ENCODE data around the gene FAM107B.

FAM107B gene

GRCh38 chr10:14502431-14502830 is 272.3 kb downstream of the FAM107B start:
- Histone ChIP-seq H3K9me3 (ENCODE audit: insufficient read depth, low read depth, low read length) (no peaks in the 10 kb centered on the region), H3K4me3 (ENCODE audit: low read length) (no peak overlapping the region), H3K27ac (ENCODE audit: low read depth, low read length) (no peak overlapping the region), H3K27me3 (ENCODE audit: insufficient read depth, low read length) (no peaks in the 10 kb centered on the region), H3K36me3 (ENCODE audit: insufficient read depth, low read length) (no peaks in the 10 kb centered on the region), H3K9ac (ENCODE audit: low read depth, low read length) (no peak overlapping the region), H3K4me1 (ENCODE audit: insufficient read depth, low read length) (peaks cover 14% of the 10 kb centered on the region)
- WGBS, result 92% methylated on average over 3 of the region's 3 CpGs

- Histone ChIP-seq H3K9ac (ENCODE audit: low read depth, low read length) (no peak overlapping the region), H3K4me1 (ENCODE audit: insufficient read depth, low read length) (peaks cover 14% of the 10 kb centered on the region), H3K27ac (ENCODE audit: low read depth, low read length) (no peak overlapping the region), H3K36me3 (ENCODE audit: insufficient read depth, low read length) (no peaks in the 10 kb centered on the region), H3K9me3 (ENCODE audit: insufficient read depth, low read depth, low read length) (no peaks in the 10 kb centered on the region), H3K27me3 (ENCODE audit: insufficient read depth, low read length) (no peaks in the 10 kb centered on the region), H3K4me3 (ENCODE audit: low read length) (no peak overlapping the region)
- 94% methylated on average over 9 of the region's 9 CpGs for WGBS
These were observed 274.4 kb downstream of the FAM107B start for GRCh38 chr10:14500172-14500765.

- H3K9ac ChIP-seq (ENCODE audit: low read depth, low read length), result no peak overlapping the region
- H3K4me3 ChIP-seq (ENCODE audit: low read length), result no peak overlapping the region
- no peak overlapping the region for H3K27ac ChIP-seq (ENCODE audit: low read depth, low read length)
- H3K36me3 ChIP-seq (ENCODE audit: insufficient read depth, low read length), result no peaks in the 10 kb centered on the region
- WGBS, result 93% methylated on average over 5 of the region's 5 CpGs
- no peaks in the 10 kb centered on the region for H3K27me3 ChIP-seq (ENCODE audit: insufficient read depth, low read length)
- peaks cover 14% of the 10 kb centered on the region for H3K4me1 ChIP-seq (ENCODE audit: insufficient read depth, low read length)
- H3K9me3 ChIP-seq (ENCODE audit: insufficient read depth, low read depth, low read length), result no peaks in the 10 kb centered on the region
These were observed 275.1 kb downstream of the FAM107B start for GRCh38 chr10:14499601-14499904.

- H3K4me3 ChIP-seq (ENCODE audit: low read length), result no peak overlapping the region
- 95% methylated on average over 6 of the region's 7 CpGs for WGBS
- peaks cover 14% of the 10 kb centered on the region for H3K4me1 ChIP-seq (ENCODE audit: insufficient read depth, low read length)
- no peaks in the 10 kb centered on the region for H3K9me3 ChIP-seq (ENCODE audit: insufficient read depth, low read depth, low read length)
- no peak overlapping the region for H3K9ac ChIP-seq (ENCODE audit: low read depth, low read length)
- H3K27ac ChIP-seq (ENCODE audit: low read depth, low read length), result no peak overlapping the region
- no peaks in the 10 kb centered on the region for H3K27me3 ChIP-seq (ENCODE audit: insufficient read depth, low read length)
- no peaks in the 10 kb centered on the region for H3K36me3 ChIP-seq (ENCODE audit: insufficient read depth, low read length)
These were observed 276.4 kb downstream of the FAM107B start for GRCh38 chr10:14498326-14498725.

GRCh38 chr10:14491811-14492210 is 282.9 kb downstream of the FAM107B start:
- no peaks in the 10 kb centered on the region for H3K36me3 ChIP-seq (ENCODE audit: insufficient read depth, low read length)
- no peak overlapping the region for H3K9ac ChIP-seq (ENCODE audit: low read depth, low read length)
- no peak overlapping the region for H3K27ac ChIP-seq (ENCODE audit: low read depth, low read length)
- no peaks in the 10 kb centered on the region for H3K27me3 ChIP-seq (ENCODE audit: insufficient read depth, low read length)
- H3K4me3 ChIP-seq (ENCODE audit: low read length), result no peak overlapping the region
- no peaks in the 10 kb centered on the region for H3K4me1 ChIP-seq (ENCODE audit: insufficient read depth, low read length)
- WGBS, result 81% methylated on average over 5 of the region's 5 CpGs
- H3K9me3 ChIP-seq (ENCODE audit: insufficient read depth, low read depth, low read length), result no peaks in the 10 kb centered on the region

GRCh38 chr10:14489522-14490177 is 285.0 kb downstream of the FAM107B start:
- no peaks in the 10 kb centered on the region for H3K4me1 ChIP-seq (ENCODE audit: insufficient read depth, low read length)
- no peak overlapping the region for H3K9ac ChIP-seq (ENCODE audit: low read depth, low read length)
- no peak overlapping the region for H3K27ac ChIP-seq (ENCODE audit: low read depth, low read length)
- no peaks in the 10 kb centered on the region for H3K36me3 ChIP-seq (ENCODE audit: insufficient read depth, low read length)
- no peak overlapping the region for H3K4me3 ChIP-seq (ENCODE audit: low read length)
- no peaks in the 10 kb centered on the region for H3K27me3 ChIP-seq (ENCODE audit: insufficient read depth, low read length)
- WGBS, result 77% methylated on average over 1 of the region's 1 CpG
- no peaks in the 10 kb centered on the region for H3K9me3 ChIP-seq (ENCODE audit: insufficient read depth, low read depth, low read length)

GRCh38 chr10:14487488-14487883 is 287.2 kb downstream of the FAM107B start:
- WGBS, result 93% methylated on average over 6 of the region's 6 CpGs
- Histone ChIP-seq H3K36me3 (ENCODE audit: insufficient read depth, low read length) (no peaks in the 10 kb centered on the region), H3K9me3 (ENCODE audit: insufficient read depth, low read depth, low read length) (no peaks in the 10 kb centered on the region), H3K27ac (ENCODE audit: low read depth, low read length) (no peak overlapping the region), H3K27me3 (ENCODE audit: insufficient read depth, low read length) (no peaks in the 10 kb centered on the region), H3K9ac (ENCODE audit: low read depth, low read length) (no peak overlapping the region), H3K4me3 (ENCODE audit: low read length) (no peak overlapping the region), H3K4me1 (ENCODE audit: insufficient read depth, low read length) (no peaks in the 10 kb centered on the region)

- Histone ChIP-seq H3K36me3 (ENCODE audit: insufficient read depth, low read length) (no peaks in the 10 kb centered on the region), H3K9ac (ENCODE audit: low read depth, low read length) (no peak overlapping the region), H3K4me3 (ENCODE audit: low read length) (no peak overlapping the region), H3K27ac (ENCODE audit: low read depth, low read length) (no peak overlapping the region), H3K27me3 (ENCODE audit: insufficient read depth, low read length) (no peaks in the 10 kb centered on the region), H3K4me1 (ENCODE audit: insufficient read depth, low read length) (no peaks in the 10 kb centered on the region), H3K9me3 (ENCODE audit: insufficient read depth, low read depth, low read length) (no peaks in the 10 kb centered on the region)
- 88% methylated on average over 13 of the region's 13 CpGs for WGBS
These were observed 287.8 kb downstream of the FAM107B start for GRCh38 chr10:14486777-14487487.

- no peak overlapping the region for H3K9ac ChIP-seq (ENCODE audit: low read depth, low read length)
- no peaks in the 10 kb centered on the region for H3K4me1 ChIP-seq (ENCODE audit: insufficient read depth, low read length)
- no peaks in the 10 kb centered on the region for H3K36me3 ChIP-seq (ENCODE audit: insufficient read depth, low read length)
- H3K9me3 ChIP-seq (ENCODE audit: insufficient read depth, low read depth, low read length), result no peaks in the 10 kb centered on the region
- no peak overlapping the region for H3K27ac ChIP-seq (ENCODE audit: low read depth, low read length)
- no peak overlapping the region for H3K4me3 ChIP-seq (ENCODE audit: low read length)
- H3K27me3 ChIP-seq (ENCODE audit: insufficient read depth, low read length), result no peaks in the 10 kb centered on the region
- WGBS, result 96% methylated on average over 4 of the region's 5 CpGs
These were observed 288.7 kb downstream of the FAM107B start for GRCh38 chr10:14485986-14486385.

GRCh38 chr10:14483417-14483816 is 291.3 kb downstream of the FAM107B start:
- WGBS, result 90% methylated on average over 5 of the region's 5 CpGs
- H3K27ac ChIP-seq (ENCODE audit: low read depth, low read length), result no peak overlapping the region
- H3K4me3 ChIP-seq (ENCODE audit: low read length), result no peak overlapping the region
- H3K36me3 ChIP-seq (ENCODE audit: insufficient read depth, low read length), result no peaks in the 10 kb centered on the region
- H3K27me3 ChIP-seq (ENCODE audit: insufficient read depth, low read length), result no peaks in the 10 kb centered on the region
- H3K9me3 ChIP-seq (ENCODE audit: insufficient read depth, low read depth, low read length), result no peaks in the 10 kb centered on the region
- H3K4me1 ChIP-seq (ENCODE audit: insufficient read depth, low read length), result 0 out of 2 replicates have a peak, but pooled peaks cover 1% of the 10 kb centered on the region
- H3K9ac ChIP-seq (ENCODE audit: low read depth, low read length), result no peak overlapping the region

GRCh38 chr10:14481752-14482151 is 292.9 kb downstream of the FAM107B start:
- H3K4me3 ChIP-seq (ENCODE audit: low read length), result no peak overlapping the region
- no peak overlapping the region for H3K9ac ChIP-seq (ENCODE audit: low read depth, low read length)
- no peaks in the 10 kb centered on the region for H3K36me3 ChIP-seq (ENCODE audit: insufficient read depth, low read length)
- H3K27me3 ChIP-seq (ENCODE audit: insufficient read depth, low read length), result no peaks in the 10 kb centered on the region
- 96% methylated on average over 9 of the region's 9 CpGs for WGBS
- H3K27ac ChIP-seq (ENCODE audit: low read depth, low read length), result no peak overlapping the region
- no peaks in the 10 kb centered on the region for H3K9me3 ChIP-seq (ENCODE audit: insufficient read depth, low read depth, low read length)
- peaks cover 3% of the 10 kb centered on the region; the same call in 1 of the 2 replicates for H3K4me1 ChIP-seq (ENCODE audit: insufficient read depth, low read length)
